Mesothelial cell of epicardium (in vitro differentiated cells): ENCODE measurements around the gene ARMC9. TPM values are rescaled to one million over a fixed set of nuclear protein-coding genes. Genes with fewer than 3 reads are reported as not detected.

Source experiments
- DNase-seq, 2 experiments: peaks; one replicate each; pipeline ENCODE4 v3.0.0; 2021; ENCODE audit warnings: low spot score in 2 of 2; ENCODE audit not compliant: unreplicated experiment in 2 of 2
- H3K27ac Mint-ChIP-seq: 2 replicates; pipeline ENCODE4 v1.8.0; 2021; ENCODE audit warnings: mixed read lengths
- H3K27me3 Mint-ChIP-seq: 2 replicates; pipeline ENCODE4 v1.8.0; 2021; ENCODE audit warnings: low read depth, mixed read lengths
- H3K36me3 Mint-ChIP-seq: 2 replicates; pipeline ENCODE4 v1.8.0; 2021; ENCODE audit warnings: mixed read lengths
- H3K4me1 Mint-ChIP-seq: 2 replicates; pipeline ENCODE4 v1.8.0; 2021; ENCODE audit warnings: mixed read lengths
- H3K4me3 Mint-ChIP-seq: 2 replicates; pipeline ENCODE4 v1.8.0; 2021; ENCODE audit warnings: mild to moderate bottlenecking, moderate library complexity, mixed read lengths
- H3K9me3 Mint-ChIP-seq: 2 replicates; pipeline ENCODE4 v1.8.0; 2021; ENCODE audit warnings: mixed read lengths
- CTCF ChIP-seq: fragments of 200-600 bp; sonication (generic); IDR thresholded peaks from one replicate; pipeline ENCODE4 v1.5.0; 2021; ENCODE audit warnings: antibody characterized with exemption; ENCODE audit not compliant: unreplicated experiment
- total RNA-seq: library from RNA; stranded (reverse); gene quantifications from 3 replicates; pipeline ENCODE4 v1.2.1, GENCODE V29; 2021

The ARMC9 gene
- total RNA-seq, 1 donor from 2014 or later = 52.3 TPM

GRCh38 chr2:231259104-231259503 lies 60.7 kb downstream of the ARMC9 start:
- no peak overlapping the region for H3K27ac Mint-ChIP-seq
- no peaks in the 10 kb centered on the region for H3K9me3 Mint-ChIP-seq
- H3K4me3 Mint-ChIP-seq = no peak overlapping the region
- no peaks in the 10 kb centered on the region for H3K27me3 Mint-ChIP-seq
- TF ChIP-seq CTCF = no peak
- no peak for DNase-seq
- peaks cover 33% of the 10 kb centered on the region for H3K36me3 Mint-ChIP-seq
- H3K4me1 Mint-ChIP-seq = no peaks in the 10 kb centered on the region

GRCh38 chr2:231260442-231261208 lies 62.2 kb downstream of the ARMC9 start:
- Mint-ChIP-seq H3K27ac (no peak overlapping the region), H3K27me3 (no peaks in the 10 kb centered on the region), H3K4me1 (no peaks in the 10 kb centered on the region), H3K4me3 (no peak overlapping the region), H3K36me3 (peaks cover 29% of the 10 kb centered on the region), H3K9me3 (no peaks in the 10 kb centered on the region)
- no peak for DNase-seq
- TF ChIP-seq CTCF = no peak

GRCh38 chr2:231263118-231263831 lies 64.8 kb downstream of the ARMC9 start:
- Mint-ChIP-seq H3K4me1 (no peaks in the 10 kb centered on the region), H3K27ac (no peak overlapping the region), H3K9me3 (no peaks in the 10 kb centered on the region), H3K36me3 (peaks cover 27% of the 10 kb centered on the region), H3K4me3 (no peak overlapping the region), H3K27me3 (no peaks in the 10 kb centered on the region)
- TF ChIP-seq CTCF = no peak
- no peak for DNase-seq

GRCh38 chr2:231270221-231271114 lies 72.0 kb downstream of the ARMC9 start:
- Mint-ChIP-seq H3K27ac (peak overlapping the region; percentile 73), H3K4me3 (no peak overlapping the region), H3K27me3 (no peaks in the 10 kb centered on the region), H3K36me3 (peaks cover 39% of the 10 kb centered on the region), H3K4me1 (peaks cover 6% of the 10 kb centered on the region), H3K9me3 (no peaks in the 10 kb centered on the region)
- DNase-seq = no peak
- TF ChIP-seq CTCF = no peak

GRCh38 chr2:231272991-231273390 lies 74.6 kb downstream of the ARMC9 start:
- DNase-seq = no peak
- H3K27ac Mint-ChIP-seq = no peak overlapping the region
- peaks cover 47% of the 10 kb centered on the region for H3K36me3 Mint-ChIP-seq
- no peak for TF ChIP-seq CTCF
- H3K4me3 Mint-ChIP-seq = no peak overlapping the region
- H3K27me3 Mint-ChIP-seq = no peaks in the 10 kb centered on the region
- H3K4me1 Mint-ChIP-seq = peaks cover 6% of the 10 kb centered on the region
- H3K9me3 Mint-ChIP-seq = no peaks in the 10 kb centered on the region
